GM12873 (cell line): Measurements from ENCODE around the gene PHF11.

Experiments
- TF ChIP-seq, protein P1 (sequence below): IDR thresholded peaks from 2 replicates; pipeline ENCODE4 v1.5.1; 2012; ENCODE audit warnings: low read depth, mild to moderate bottlenecking, moderate library complexity, low read length, control low read depth; ENCODE audit not compliant: insufficient read depth; ENCODE audit errors: missing control alignments

Gene PHF11

DNA sequence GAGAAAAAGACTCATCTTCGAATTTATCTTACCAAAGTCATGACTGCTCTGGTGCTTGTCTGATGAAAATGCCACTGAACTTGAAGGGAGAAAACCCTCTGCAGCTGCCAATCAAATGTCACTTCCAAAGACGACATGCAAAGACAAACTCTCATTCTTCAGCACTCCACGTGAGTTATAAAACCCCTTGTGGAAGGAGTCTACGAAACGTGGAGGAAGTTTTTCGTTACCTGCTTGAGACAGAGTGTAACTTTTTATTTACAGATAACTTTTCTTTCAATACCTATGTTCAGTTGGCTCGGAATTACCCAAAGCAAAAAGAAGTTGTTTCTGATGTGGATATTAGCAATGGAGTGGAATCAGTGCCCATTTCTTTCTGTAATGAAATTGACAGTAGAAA is 19.2 kb upstream of the PHF11 start:
- TF ChIP-seq, protein P1, sequence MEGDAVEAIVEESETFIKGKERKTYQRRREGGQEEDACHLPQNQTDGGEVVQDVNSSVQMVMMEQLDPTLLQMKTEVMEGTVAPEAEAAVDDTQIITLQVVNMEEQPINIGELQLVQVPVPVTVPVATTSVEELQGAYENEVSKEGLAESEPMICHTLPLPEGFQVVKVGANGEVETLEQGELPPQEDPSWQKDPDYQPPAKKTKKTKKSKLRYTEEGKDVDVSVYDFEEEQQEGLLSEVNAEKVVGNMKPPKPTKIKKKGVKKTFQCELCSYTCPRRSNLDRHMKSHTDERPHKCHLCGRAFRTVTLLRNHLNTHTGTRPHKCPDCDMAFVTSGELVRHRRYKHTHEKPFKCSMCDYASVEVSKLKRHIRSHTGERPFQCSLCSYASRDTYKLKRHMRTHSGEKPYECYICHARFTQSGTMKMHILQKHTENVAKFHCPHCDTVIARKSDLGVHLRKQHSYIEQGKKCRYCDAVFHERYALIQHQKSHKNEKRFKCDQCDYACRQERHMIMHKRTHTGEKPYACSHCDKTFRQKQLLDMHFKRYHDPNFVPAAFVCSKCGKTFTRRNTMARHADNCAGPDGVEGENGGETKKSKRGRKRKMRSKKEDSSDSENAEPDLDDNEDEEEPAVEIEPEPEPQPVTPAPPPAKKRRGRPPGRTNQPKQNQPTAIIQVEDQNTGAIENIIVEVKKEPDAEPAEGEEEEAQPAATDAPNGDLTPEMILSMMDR: no peak

GRCh38 chr13:49481788-49482187 is 14.0 kb upstream of the PHF11 start:
- TF ChIP-seq, protein P1: no peak

- TF ChIP-seq, protein P1: no peak
These were observed 7.2 kb upstream of the PHF11 start for GRCh38 chr13:49488563-49488962.

DNA sequence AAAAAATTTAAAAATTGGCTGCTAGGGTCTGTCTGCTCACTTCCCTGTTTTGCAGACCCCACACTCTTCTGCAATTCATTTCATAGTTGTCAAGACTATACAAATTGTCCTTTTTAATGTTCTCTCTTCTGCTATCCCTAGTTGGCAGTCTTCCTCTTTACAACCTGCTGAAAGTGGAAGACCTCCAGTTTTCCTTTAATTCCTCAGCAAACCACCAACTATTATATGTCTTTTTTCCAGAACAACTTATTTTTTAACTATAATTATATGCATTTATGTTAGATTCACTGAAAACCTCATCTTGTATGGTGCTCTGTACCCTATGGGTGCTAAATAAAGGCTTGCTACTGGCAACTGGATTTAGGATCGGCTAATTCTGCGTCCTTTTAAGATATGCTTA is 1.1 kb upstream of the PHF11 start:
- TF ChIP-seq, protein P1: no peak

DNA sequence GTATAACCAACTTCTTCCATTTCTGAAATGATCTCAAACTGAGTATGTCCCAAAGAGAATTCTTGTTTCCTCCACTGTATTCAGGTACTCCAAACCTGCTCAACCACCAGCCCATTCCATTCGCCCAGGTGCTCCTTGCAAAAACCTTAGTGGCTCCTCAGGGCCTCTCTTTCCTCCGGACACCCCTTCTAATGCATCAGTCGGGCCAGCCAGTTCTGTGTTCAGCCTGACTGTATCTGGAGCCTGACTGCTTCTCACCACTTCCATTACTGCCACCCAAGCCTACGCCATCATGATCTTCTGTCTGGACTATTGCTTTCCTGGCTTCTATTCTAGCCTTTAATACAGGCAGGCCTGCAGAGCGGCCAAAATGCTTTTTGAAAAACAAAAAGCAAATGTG is 1.5 kb downstream of the PHF11 start:
- TF ChIP-seq, protein P1: no peak

GRCh38 chr13:49498206-49498605 is 2.5 kb downstream of the PHF11 start:
- TF ChIP-seq, protein P1: no peak

DNA sequence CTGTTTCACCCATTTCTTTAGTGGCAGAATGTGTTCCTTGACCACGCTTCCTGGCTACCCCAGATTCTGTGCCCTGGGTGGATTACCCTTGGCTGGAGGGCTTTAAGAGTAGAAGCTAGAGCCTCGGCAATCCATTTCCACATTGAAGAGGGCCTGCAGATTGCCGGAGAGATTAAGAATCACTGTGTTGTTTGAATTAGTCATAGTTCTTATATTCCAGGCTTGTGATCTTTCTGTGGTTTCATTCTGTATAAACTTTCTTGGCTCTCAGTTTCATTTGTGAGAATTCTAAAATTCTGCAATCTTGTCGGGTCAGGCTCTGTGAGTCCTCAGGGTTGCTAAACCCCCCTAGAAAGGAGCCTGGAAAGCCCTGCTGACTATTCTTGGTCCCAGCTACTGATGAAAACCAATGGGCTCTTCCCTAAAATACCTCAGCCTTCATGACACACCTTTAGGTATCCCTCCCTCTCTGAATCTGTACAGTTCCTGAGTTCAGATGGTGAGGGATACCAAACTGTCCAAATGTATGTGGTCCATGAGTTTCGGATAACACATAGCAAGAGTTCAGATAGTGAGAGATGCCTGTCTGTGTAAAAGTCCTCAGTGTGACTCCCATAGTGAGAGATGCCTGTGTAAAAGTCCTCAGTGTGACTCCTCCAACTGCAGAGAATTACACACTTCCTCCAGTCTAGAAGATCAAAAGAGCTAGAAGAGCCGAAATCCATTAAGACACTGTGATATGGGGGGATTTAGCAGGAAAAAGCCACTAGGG is 4.3 kb downstream of the PHF11 start:
- TF ChIP-seq, protein P1: no peak
